Liver (tissue), 9 donors: ENCODE measurements around the gene DPP6. TPM values are rescaled to one million over a fixed set of nuclear protein-coding genes. Genes with fewer than 3 reads are reported as not detected.
"Not testable (repeated sequence)": the region's sequence is repeated elsewhere in the genome, so short reads cannot be mapped to it uniquely, and the experiment has no call there.

Experiments
- DNase-seq: peaks from one replicate; pipeline ENCODE4 v3.0.0-alpha.2; 2017; ENCODE audit warnings: low spot score
- H3K27ac ChIP-seq, 2 donors: one replicate each; pipeline ENCODE4 v1.7.0; 2013; ENCODE audit warnings: inconsistent platforms in 2 of 2, low read length in 2 of 2, control low read depth in 1 of 2, low read depth in 1 of 2, mild to moderate bottlenecking in 1 of 2
- H3K27me3 ChIP-seq, 4 donors: one replicate each; pipeline versions ENCODE4 v1.6.1 to v1.7.0; 2013; ENCODE audit warnings: low read length in 3 of 4, inconsistent platforms in 1 of 4, mild to moderate bottlenecking in 1 of 4, moderate library complexity in 1 of 4; ENCODE audit not compliant: control insufficient read depth in 4 of 4, insufficient read depth in 4 of 4
- H3K36me3 ChIP-seq, 4 donors: one replicate each; pipeline versions ENCODE4 v1.6.1 to v1.7.0; 2013; ENCODE audit warnings: low read length in 3 of 4, mild to moderate bottlenecking in 3 of 4, low read depth in 1 of 4, moderate library complexity in 1 of 4; ENCODE audit not compliant: control insufficient read depth in 4 of 4, insufficient read depth in 3 of 4
- H3K4me1 ChIP-seq, 4 donors: one replicate each; pipeline versions ENCODE4 v1.6.1 to v1.7.0; 2013; ENCODE audit warnings: low read length in 3 of 4, mild to moderate bottlenecking in 3 of 4, moderate library complexity in 1 of 4; ENCODE audit not compliant: control insufficient read depth in 4 of 4, insufficient read depth in 4 of 4
- H3K4me3 ChIP-seq, 3 donors: one replicate each; pipeline versions ENCODE4 v1.6.1 to v1.7.0; 2013; ENCODE audit warnings: low read length in 3 of 3, control low read depth in 1 of 3, low read depth in 1 of 3, mild to moderate bottlenecking in 1 of 3
- H3K9ac ChIP-seq, 2 donors: one replicate each; pipeline ENCODE4 v1.7.0; 2013; ENCODE audit warnings: low read length in 2 of 2, mild to moderate bottlenecking in 2 of 2, moderate library complexity in 2 of 2, control low read depth in 1 of 2, low read depth in 1 of 2
- H3K9me3 ChIP-seq, 4 donors: one replicate each; pipeline versions ENCODE4 v1.6.1 to v1.7.0; 2013; ENCODE audit warnings: low read length in 3 of 4; ENCODE audit not compliant: control insufficient read depth in 4 of 4
- ATF3 ChIP-seq: IDR thresholded peaks from 2 replicates; pipeline ENCODE4 v1.6.1; 2016; ENCODE audit warnings: antibody characterized with exemption
- EGR1 ChIP-seq, 2 donors: IDR thresholded peaks; 2 replicates each; pipeline ENCODE4 v1.6.1; 2016 to 2018; ENCODE audit warnings: antibody characterized with exemption in 2 of 2, low read depth in 2 of 2
- FOXA1 ChIP-seq: IDR thresholded peaks from 2 replicates; pipeline ENCODE4 v1.6.1; 2016; ENCODE audit warnings: antibody characterized with exemption
- FOXA2 ChIP-seq: IDR thresholded peaks from 2 replicates; pipeline ENCODE4 v1.6.1; 2016; ENCODE audit warnings: antibody characterized with exemption
- HNF4A ChIP-seq, 2 donors: conservative IDR thresholded peaks; 2 replicates each; pipeline ENCODE4 v1.6.1; 2016; ENCODE audit warnings: antibody characterized with exemption in 2 of 2, mild to moderate bottlenecking in 2 of 2
- HNF4G ChIP-seq: IDR thresholded peaks from 2 replicates; pipeline ENCODE4 v1.6.1; 2016; ENCODE audit warnings: antibody characterized with exemption
- JUND ChIP-seq, 2 donors: IDR thresholded peaks; 2 replicates each; pipeline ENCODE4 v1.6.1; 2016; ENCODE audit warnings: antibody characterized with exemption in 2 of 2
- RAD21 ChIP-seq, 2 donors: IDR thresholded peaks; 2 replicates each; pipeline ENCODE4 v1.6.1; 2016; ENCODE audit warnings: antibody characterized with exemption in 2 of 2, mild to moderate bottlenecking in 2 of 2
- RXRA ChIP-seq, 2 donors: IDR thresholded peaks; 2 replicates each; pipeline ENCODE4 v1.6.1; 2017 to 2018; ENCODE audit warnings: antibody characterized with exemption in 2 of 2, mild to moderate bottlenecking in 1 of 2
- SP1 ChIP-seq: IDR thresholded peaks from 2 replicates; pipeline ENCODE4 v1.6.1; 2018; ENCODE audit warnings: antibody characterized with exemption, mild to moderate bottlenecking
- TAF1 ChIP-seq: conservative IDR thresholded peaks from 2 replicates; pipeline ENCODE4 v1.6.1; 2016; ENCODE audit warnings: antibody characterized with exemption, mild to moderate bottlenecking
- YY1 ChIP-seq: IDR thresholded peaks from 2 replicates; pipeline ENCODE4 v1.6.1; 2016; ENCODE audit warnings: antibody characterized with exemption, mild to moderate bottlenecking
- WGBS: extraction: QIAGEN DNeasy Blood & Tissue Kit; methylation state at CpG from one replicate; pipeline ENCODE4 v1.1.7; 2013; 5-methylcytosine and 5-hydroxymethylcytosine counted together
- polyA plus RNA-seq, 2 donors: library from polyadenylated mRNA; stranded (reverse) in 1 of 2; unstranded in 1 of 2; fragments of 200-250 nt in 1 of 2; fragments of >200 nt in 1 of 2; fragmentation: Nextera tagmentation in 1 of 2; extraction: Ambion mirVana in 1 of 2; gene quantifications; one replicate each; pipeline versions ENCODE4 v1.2.1 to v1.2.3, GENCODE V29; 2013 to 2015
- total RNA-seq, 2 donors: library from RNA; depleted of rRNA; stranded (reverse); fragments of >200 nt; gene quantifications; one replicate each; pipeline ENCODE4 v1.2.3, GENCODE V29; 2014
- TF ChIP-seq, protein P1 (sequence below): IDR thresholded peaks from 2 replicates; pipeline ENCODE4 v1.6.1; 2016; ENCODE audit warnings: antibody characterized with exemption
- TF ChIP-seq, protein P2 (sequence below): IDR thresholded peaks from 2 replicates; pipeline ENCODE4 v1.6.1; 2016; ENCODE audit warnings: antibody characterized with exemption, mild to moderate bottlenecking
- TF ChIP-seq, protein P3 (sequence below): IDR thresholded peaks from 2 replicates; pipeline ENCODE4 v1.6.1; 2016; ENCODE audit warnings: antibody characterized with exemption
- donor health status: healthy.
- donor health status: healthy.
- donor health status: healthy.
- donor health status: healthy.
- donor health status: healthy.

DPP6 gene
- total and polyA plus RNA-seq, 4 donors, result 0.01 TPM; not detected in 3

- Histone ChIP-seq H3K4me3 (no peak overlapping the region), H3K9ac (no peak overlapping the region), H3K9me3 (no peaks in the 10 kb centered on the region), H3K27ac (no peak overlapping the region), H3K27me3 (no peaks in the 10 kb centered on the region), H3K36me3 (no peaks in the 10 kb centered on the region), H3K4me1 (no peaks in the 10 kb centered on the region)
- no peak for DNase-seq
- TF ChIP-seq RAD21 (IDR thresholded peaks at IDR 0.05), result no peak
- TF ChIP-seq HNF4G, result no peak
- no peak for TF ChIP-seq ATF3
- TF ChIP-seq EGR1 (IDR thresholded peaks at IDR 0.05; ENCODE audit: low read depth in 2 of 2), result no peak
- no peak for TF ChIP-seq RXRA (IDR thresholded peaks at IDR 0.05)
- TF ChIP-seq TAF1, result no peak
- TF ChIP-seq SP1, result no peak
- TF ChIP-seq HNF4A (conservative IDR thresholded peaks at IDR 0.05), result no peak
- no peak for TF ChIP-seq JUND (IDR thresholded peaks at IDR 0.05)
- TF ChIP-seq, protein P1, sequence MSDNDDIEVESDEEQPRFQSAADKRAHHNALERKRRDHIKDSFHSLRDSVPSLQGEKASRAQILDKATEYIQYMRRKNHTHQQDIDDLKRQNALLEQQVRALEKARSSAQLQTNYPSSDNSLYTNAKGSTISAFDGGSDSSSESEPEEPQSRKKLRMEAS, result no peak
- TF ChIP-seq FOXA2, result no peak
- 71% methylated on average over 10 of the region's 10 CpGs for WGBS
These were observed 624.4 kb downstream of the DPP6 start for GRCh38 chr7:154676422-154677073.

DNA sequence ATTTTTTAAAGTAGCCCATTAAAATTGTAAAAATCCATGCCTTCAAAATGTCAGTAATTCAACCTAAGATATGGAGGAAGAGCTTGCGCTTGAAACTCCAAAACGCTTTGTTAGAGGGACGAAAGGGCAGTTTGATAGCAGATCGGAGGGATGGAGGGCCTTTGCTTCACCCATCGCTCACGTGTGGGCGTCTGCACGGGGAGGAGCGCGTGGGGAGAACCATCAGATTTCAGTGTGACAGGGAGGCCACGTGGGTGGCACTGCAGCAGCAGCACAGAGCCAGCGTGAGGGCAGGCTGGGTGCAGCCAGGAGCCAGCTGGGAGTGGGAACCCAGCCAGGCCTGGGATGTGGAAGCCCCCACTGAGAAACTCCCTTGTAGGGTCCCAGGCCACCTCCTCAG is 625.3 kb downstream of the DPP6 start:
- DNase-seq, result no peak
- no peak for TF ChIP-seq SP1
- Histone ChIP-seq H3K27me3 (peaks cover 0 to 2% (median 0%) of the 10 kb centered on the region in 4 donors), H3K36me3 (no peaks in the 10 kb centered on the region), H3K9ac (no peak overlapping the region), H3K9me3 (no peaks in the 10 kb centered on the region), H3K4me3 (no peak overlapping the region), H3K4me1 (no peaks in the 10 kb centered on the region), H3K27ac (no peak overlapping the region)
- 85% methylated on average over 12 of the region's 12 CpGs for WGBS

DNA sequence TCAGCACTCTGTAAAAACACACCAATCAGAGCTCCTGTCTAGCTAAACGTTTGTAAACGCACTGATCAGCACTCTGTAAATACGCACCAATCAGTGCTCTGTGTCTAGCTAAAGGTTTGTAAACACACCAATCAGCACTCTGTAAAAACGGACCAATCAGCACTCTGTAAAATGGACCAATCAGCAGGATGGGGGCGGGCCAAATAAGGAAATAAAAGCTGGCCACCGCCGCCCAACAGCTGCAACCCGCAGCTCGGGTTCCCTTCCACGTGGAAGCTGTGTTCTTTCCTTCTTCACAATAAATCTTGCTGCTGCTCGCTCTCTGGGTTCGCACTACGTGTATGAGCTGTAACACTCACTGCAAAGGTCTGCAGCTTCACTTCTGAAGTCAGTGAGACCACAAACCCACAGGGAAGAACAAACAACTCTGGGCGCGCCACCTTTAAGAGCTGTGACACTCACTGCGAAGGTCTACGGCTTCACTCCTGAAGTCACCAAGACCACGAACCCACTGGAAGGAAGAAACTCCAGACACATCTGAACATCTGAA is 625.9 kb downstream of the DPP6 start:
- not testable (repeated sequence) for H3K9me3 ChIP-seq, DNase-seq, H3K36me3 ChIP-seq, H3K9ac ChIP-seq, H3K27ac ChIP-seq, H3K4me1 ChIP-seq, H3K27me3 ChIP-seq, H3K4me3 ChIP-seq
- 84% methylated on average over 18 of the region's 18 CpGs for WGBS

GRCh38 chr7:154679379-154680053 is 627.3 kb downstream of the DPP6 start:
- H3K36me3 ChIP-seq, result no peaks in the 10 kb centered on the region
- H3K9ac ChIP-seq, result no peak overlapping the region
- H3K9me3 ChIP-seq, result no peaks in the 10 kb centered on the region
- peaks cover 0 to 4% (median 0%) of the 10 kb centered on the region in 4 donors for H3K27me3 ChIP-seq
- WGBS, result 77% methylated on average over 8 of the region's 8 CpGs
- no peaks in the 10 kb centered on the region for H3K4me1 ChIP-seq
- H3K4me3 ChIP-seq, result no peak overlapping the region
- no peak for DNase-seq
- no peak overlapping the region for H3K27ac ChIP-seq
- TF ChIP-seq, protein P2, sequence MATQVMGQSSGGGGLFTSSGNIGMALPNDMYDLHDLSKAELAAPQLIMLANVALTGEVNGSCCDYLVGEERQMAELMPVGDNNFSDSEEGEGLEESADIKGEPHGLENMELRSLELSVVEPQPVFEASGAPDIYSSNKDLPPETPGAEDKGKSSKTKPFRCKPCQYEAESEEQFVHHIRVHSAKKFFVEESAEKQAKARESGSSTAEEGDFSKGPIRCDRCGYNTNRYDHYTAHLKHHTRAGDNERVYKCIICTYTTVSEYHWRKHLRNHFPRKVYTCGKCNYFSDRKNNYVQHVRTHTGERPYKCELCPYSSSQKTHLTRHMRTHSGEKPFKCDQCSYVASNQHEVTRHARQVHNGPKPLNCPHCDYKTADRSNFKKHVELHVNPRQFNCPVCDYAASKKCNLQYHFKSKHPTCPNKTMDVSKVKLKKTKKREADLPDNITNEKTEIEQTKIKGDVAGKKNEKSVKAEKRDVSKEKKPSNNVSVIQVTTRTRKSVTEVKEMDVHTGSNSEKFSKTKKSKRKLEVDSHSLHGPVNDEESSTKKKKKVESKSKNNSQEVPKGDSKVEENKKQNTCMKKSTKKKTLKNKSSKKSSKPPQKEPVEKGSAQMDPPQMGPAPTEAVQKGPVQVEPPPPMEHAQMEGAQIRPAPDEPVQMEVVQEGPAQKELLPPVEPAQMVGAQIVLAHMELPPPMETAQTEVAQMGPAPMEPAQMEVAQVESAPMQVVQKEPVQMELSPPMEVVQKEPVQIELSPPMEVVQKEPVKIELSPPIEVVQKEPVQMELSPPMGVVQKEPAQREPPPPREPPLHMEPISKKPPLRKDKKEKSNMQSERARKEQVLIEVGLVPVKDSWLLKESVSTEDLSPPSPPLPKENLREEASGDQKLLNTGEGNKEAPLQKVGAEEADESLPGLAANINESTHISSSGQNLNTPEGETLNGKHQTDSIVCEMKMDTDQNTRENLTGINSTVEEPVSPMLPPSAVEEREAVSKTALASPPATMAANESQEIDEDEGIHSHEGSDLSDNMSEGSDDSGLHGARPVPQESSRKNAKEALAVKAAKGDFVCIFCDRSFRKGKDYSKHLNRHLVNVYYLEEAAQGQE, result no peak
- TF ChIP-seq RAD21 (IDR thresholded peaks at IDR 0.05), result no peak
- TF ChIP-seq, protein P1, result no peak
- no peak for TF ChIP-seq YY1
- no peak for TF ChIP-seq JUND (IDR thresholded peaks at IDR 0.05)
- no peak for TF ChIP-seq FOXA1
- no peak for TF ChIP-seq TAF1
- no peak for TF ChIP-seq SP1
- TF ChIP-seq HNF4A (conservative IDR thresholded peaks at IDR 0.05), result no peak
- TF ChIP-seq, protein P3, sequence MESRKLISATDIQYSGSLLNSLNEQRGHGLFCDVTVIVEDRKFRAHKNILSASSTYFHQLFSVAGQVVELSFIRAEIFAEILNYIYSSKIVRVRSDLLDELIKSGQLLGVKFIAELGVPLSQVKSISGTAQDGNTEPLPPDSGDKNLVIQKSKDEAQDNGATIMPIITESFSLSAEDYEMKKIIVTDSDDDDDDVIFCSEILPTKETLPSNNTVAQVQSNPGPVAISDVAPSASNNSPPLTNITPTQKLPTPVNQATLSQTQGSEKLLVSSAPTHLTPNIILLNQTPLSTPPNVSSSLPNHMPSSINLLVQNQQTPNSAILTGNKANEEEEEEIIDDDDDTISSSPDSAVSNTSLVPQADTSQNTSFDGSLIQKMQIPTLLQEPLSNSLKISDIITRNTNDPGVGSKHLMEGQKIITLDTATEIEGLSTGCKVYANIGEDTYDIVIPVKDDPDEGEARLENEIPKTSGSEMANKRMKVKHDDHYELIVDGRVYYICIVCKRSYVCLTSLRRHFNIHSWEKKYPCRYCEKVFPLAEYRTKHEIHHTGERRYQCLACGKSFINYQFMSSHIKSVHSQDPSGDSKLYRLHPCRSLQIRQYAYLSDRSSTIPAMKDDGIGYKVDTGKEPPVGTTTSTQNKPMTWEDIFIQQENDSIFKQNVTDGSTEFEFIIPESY, result no peak
